NCI-H345 (cell line): ENCODE data around the gene S1PR3.

ENCODE experiments used
- DNase-seq: peaks from one replicate; lab custom pipeline; 2025; lab: John Stamatoyannopoulos, UW

S1PR3 gene

DNA sequence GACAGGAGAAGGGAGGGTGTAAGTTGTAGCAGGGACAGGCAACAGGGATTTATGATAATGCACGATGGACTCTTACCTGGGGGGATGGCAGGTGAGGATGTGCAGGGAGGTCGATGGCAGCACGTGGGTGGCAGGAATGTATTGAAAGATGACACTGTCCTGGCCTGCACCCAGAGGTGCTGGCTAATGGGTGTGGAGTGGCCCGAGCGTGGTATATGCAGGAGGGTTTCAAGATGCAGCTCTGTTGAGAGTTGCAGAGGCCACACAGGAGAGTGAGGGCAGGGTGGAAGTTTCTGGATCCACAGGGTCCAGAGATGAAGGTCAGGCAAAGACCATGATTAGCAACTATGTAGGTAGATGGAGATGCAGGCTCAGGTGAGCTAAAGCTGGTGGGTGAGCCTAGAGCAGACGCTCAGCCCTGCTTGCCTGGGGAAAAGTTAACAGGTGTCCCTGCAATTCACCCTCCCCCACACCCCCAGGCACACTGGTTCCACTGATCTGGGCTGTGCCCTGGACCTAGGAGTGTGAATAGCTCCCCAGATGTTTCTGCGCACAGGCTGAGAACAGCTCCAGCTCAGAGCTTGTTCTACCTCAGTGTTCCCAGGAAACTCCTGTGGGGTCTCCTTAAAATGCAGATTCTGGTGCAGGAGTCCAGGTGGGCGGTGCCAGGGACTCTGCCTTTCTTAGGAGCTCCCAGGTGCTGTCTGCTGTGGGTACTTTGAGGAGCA is 21.5 kb upstream of the S1PR3 start:
- no peak for DNase-seq

DNA sequence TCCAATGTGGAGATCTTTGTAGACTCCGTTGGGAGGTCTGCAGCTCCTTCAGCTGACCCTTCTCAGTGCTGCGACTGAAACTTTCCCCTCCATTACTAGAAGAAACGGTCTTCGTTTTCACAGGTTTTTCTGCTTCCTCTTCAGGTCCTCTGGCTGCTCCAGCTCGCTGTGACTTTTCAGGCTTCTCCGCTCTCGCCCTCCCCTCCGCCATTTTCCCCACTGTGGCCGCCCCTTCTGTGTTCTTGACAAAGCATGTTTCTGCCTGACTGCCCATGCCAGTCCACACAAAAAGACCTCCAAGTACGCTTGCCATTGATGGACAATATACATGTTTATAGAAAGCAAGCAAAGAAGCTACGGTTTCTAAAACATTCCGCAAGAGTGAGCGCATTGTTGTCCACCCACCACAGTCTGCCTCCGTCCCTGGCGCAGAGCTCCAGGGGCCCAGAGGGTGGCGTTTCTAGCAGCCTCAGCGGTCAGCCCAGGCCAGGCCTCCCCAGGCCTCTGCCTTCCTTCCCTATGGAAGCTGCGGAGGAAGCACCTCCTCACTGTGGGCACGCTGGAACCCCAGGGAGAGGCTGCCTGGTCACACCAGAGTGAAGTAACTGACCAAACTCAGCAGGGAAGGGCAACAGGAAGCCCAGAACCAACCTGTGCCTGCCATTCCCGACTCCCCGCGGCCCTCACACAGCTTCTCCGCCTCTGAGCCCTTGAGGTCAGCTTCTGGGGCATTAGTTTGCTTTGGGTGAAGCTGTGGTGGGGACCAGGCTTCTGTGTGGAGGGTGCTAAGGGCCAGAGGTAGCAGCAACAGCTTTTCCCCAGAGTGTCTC is 19.9 kb upstream of the S1PR3 start:
- DNase-seq: no peak

DNA sequence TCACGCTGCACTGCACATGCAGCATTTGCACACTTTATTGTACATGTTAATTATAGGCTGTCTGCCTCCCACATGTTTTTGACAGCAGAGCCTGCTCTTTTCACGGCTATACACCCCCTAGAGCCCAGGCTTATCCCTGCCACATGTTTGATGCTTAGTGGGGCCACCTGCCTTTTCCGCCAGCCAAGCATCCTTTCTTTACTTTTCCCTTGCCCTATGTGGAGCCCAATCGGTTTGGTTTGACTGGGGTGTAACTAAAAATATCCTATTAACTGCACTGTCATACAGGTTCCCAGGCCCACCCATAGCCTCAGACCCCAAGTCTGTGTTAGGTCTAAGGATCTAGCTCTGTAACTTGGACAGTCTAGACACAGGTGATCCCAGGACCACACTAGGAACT is 18.9 kb upstream of the S1PR3 start:
- DNase-seq: no peak

DNA sequence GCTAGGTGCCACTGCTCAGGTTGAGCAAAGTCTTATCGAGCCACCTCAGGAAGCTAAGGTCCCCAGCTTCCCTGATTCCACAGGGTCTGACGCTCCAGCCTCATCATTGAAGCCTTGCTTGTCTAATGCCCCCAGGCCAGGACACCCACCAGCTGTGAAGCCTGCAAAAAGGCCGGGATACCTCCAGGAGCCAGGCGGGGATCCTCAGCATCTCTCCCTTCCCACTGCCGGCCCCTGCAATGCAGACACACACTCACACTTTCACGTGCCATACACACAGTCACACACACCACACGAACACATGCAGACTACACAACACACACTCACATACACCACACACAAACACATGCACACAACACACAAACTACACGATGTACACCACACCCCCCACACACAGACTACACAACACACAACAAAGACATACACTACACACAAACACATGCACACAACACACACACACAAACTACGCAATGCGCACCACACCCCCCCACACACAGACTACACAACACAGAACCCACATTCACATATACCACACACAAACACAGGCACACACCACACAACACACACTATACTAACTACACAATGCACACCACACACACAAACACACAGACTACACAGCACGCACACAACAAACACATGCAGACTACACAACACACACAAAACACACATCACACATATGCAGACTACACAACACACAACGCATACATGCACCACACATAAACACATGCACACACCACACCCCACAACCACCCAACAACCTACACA is 17.8 kb upstream of the S1PR3 start:
- no peak for DNase-seq

DNA sequence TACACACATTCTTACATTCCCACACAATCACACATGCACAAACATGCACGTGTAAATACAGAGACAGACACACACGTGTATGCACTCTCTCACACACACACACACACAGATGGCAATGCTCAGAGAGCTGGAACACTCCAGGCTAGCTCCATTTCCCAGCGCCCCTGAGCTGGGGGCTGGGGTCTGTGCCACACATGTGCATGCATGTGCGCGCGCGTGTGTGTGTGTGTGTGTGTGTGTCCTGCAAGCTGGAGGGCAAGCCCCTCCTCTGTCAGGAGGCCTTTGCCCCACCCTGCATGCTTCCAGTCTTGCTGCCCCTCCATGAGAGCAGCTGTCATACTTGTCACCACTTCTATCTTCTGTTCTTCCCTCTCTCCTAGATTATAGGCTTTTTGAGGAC is 16.6 kb upstream of the S1PR3 start:
- no peak for DNase-seq

DNA sequence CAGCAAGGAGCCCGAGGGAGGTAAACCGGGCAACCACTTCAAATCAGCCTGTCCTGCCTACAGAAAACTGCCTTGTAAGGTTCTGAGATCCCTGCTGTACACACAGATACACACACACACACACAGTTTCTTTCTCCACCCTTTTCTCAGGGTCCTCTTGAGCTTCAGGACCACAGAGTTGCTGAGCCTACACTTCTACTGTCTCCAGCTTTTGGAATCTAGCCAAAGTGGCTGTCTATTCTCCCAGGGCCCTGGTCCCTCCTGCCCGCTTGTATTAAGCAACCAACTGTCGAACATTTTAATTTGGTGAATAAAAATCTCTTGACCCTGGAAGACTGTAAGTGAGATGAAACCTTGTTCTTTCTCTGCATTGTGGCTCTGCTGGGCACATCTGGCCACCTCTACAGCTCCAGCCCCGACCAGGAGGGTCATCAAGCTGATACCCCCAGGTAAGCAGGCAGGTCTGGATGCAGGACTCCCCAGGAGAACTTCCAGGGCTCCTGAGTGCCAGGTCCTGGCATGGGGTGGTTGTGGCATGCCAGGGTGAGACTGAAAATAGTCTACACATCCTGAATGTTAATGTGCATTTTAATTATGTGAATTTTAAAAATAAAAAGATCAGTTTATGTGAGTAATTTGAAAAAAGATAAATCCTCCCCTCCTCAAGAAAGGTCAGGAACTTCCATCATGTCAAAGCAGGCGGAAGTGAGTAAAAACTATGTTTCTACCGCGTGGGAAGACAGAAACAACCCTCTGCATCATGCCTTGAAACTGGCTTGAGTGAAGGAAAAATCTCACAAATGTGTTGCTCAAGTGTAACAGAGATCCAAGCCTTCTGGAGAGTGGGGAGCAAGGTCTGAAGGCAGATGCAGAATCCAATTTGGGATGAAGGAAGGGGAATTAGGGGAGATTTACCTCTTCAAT is 15.0 kb upstream of the S1PR3 start:
- DNase-seq: no peak

DNA sequence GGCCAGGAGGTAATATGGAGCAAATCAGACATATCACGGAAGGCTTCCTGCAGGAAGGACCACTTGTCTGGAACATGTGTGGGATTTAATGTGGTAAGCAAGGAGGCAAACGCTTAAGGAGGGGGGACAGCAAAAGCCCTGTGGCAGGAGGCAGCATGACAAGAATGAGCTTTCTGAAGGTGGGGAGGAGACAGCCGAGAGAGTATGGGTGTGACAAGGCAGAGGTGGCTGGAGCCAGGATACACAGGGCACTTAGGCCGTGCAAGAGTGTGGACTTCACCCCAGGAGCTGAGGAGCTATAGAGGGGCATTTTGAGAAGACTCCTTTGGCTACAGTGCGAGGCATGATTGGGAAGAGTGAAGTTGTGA is 14.4 kb upstream of the S1PR3 start:
- DNase-seq: no peak

DNA sequence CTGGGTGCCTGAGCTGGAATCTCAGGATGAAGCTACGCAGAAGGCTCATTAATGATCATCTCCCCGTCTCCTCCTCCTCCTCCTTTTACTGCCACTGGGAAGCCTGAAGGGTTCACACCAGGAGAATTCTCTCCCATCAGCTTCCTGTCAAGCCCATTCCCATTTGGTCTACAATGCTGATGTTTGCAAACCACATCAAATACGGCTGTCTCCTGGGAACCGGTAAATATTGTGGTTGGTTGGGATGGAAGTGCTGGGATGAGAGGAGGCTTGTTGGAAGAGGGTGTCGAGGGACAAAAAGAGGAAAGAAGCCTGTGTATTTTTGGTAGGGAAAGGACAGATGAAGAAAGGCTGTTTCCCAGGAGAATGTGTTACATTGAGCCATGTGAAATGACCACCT is 13.2 kb upstream of the S1PR3 start:
- no peak for DNase-seq

DNA sequence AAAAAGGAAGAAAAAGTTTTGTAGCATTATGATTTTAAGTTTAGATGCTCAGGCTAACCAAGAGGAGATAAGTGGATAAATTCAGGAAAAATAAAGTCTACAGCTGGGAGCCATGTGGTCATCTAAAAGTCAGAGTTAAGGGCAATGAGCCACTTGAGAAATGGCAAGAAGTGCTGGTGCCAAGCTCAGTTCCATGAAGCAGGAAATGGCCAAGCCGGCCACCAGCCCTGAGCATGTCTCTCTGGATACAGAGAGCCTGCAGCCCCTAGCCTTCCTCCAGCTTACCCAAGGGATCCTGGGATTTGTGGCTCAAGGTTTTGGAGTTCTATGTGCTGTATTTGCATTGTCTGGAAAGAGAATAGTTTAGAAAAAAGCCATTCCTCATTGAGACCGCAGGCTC is 12.2 kb upstream of the S1PR3 start:
- DNase-seq: no peak

DNA sequence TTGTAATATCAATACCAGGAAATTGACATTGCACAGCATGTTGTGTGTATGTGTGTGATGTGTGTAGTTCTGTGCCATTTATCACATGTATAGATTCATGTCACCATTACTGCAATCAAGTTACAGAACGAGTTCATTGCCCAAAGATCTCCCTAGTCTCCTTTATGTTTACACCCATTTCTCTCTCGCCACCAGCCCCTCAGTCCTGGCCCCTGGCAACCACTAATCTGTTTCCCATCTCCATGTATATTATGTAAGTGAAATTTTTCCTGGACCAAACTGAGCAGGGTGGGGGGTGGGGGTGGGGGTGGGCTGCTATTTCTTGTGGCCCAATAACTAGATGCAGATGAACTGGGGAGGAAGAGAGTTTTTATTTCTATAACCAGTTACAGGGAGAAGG is 11.5 kb upstream of the S1PR3 start:
- no peak for DNase-seq

DNA sequence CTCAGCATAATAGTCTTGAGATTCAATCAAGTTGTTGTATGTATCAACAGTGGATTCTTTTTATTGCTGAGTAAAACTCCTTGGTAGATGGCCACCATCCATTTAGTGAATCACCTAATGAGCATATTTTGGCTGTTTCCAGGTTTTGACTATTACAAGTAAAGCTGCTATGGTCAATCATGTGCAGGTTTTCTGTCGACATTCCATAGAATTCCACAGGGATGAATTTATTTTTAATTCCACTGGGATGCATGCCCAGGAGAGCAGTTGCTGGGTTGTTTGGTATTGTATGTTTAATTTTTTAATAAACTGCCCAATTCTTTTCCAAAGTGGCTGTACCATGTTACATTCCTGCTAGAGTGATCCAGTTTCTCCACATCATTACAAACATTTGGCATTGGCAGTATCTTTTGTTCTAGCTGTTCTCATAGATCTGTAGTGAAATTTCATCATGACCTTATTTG is 10.5 kb upstream of the S1PR3 start:
- no peak for DNase-seq

DNA sequence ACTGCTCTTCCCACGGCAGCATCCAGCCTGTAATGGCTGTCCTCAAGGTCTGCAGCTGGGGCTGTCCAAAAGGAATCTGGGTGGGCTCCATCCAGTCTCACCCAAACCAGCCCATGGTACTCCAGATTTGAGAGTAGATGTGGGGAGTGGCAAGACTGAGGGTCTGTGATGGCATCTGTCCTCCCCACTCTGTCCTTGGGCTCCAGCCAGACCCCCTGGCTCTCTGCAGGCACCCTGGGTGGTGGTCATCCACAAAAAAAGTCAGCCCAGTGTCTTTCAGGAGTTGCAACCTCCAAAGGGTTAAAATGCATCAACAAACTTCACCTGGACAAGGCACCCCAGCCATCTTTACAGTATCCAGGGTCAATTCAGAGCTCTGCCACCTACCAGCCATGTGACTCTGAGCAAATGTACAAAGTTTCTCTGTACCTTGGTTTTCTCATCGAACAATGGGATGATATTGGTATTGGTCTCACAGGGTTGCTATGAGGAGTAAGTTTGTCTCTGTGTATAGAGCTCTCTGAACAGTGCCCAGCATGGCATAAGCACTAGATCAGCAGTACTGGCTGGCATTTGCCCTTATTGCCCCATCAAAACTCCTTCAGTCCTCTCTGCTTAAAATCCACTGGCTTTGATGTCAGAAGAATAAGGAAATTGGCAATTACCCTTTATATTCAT is 7.3 kb upstream of the S1PR3 start:
- DNase-seq: no peak

DNA sequence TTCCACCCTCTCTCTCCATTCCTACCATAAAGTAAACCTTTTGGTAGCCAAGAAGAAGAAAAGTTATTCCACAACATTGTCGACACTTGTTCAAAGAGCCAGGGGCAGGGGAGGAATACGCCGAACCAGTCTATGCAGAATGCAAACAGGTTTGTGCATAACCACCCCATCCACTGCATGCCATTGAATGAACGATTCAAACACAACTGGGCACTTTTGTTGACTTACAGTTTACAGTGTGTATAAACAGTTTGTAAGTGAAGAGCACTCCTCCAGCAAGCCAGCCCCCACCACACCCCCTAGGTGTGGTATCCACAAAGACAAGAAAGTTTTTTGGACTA is 6.8 kb upstream of the S1PR3 start:
- DNase-seq: no peak

DNA sequence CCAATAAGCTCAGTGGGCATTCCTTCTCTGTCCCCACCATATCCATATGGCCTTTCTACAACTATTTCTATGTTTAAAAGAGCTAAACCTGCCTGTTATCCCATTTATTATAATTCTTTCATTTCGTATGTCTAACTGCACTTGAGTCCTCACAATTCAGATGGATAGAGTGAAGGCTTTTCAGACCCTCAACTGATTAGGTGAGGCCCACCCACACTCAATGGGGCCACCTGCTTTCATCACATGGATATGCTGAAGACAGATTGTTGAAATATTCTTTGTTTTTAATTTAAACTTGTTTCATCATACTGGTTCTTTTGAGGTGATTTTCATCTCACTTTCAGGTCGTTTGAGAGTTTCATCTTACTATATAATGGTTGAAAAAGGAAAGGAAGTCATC is 5.7 kb upstream of the S1PR3 start:
- DNase-seq: no peak

DNA sequence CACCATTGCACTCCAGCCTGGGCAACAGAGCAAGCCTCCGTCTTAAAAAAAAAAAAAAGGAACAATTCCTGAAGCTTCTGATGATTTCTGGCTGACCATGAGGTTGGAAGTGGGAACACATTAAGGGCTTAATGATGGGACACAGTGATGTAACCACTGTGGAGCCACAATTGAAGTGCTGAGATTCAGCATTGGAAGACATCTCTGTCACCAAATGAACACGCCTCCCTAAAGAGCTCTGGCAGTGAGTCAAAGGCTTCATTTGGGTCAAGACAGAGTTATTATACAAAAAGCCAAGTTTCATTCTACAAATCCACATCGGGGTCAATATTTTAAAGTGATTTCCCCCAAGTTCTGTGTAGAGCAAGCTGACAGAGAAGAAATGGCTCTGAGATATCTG is 4.5 kb upstream of the S1PR3 start:
- DNase-seq: no peak

DNA sequence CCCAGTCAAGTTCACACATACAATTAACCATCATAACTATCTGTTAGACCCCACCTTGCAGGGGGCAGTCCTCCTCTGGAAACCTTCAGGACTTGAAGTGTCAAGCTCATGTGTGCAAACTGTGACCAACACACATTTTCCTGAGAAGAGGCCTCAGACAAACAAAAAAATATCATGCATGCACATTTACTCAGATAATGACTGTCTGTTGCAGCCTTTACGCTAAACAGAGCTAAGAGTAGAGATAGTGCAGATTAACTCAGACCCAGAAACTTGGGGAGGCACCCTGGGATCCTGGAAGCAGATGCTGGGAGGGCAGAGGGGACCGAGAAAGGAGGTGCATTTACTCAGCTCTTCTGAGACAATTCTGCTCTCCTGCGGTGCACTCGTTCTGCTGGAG is 3.6 kb upstream of the S1PR3 start:
- DNase-seq: no peak

DNA sequence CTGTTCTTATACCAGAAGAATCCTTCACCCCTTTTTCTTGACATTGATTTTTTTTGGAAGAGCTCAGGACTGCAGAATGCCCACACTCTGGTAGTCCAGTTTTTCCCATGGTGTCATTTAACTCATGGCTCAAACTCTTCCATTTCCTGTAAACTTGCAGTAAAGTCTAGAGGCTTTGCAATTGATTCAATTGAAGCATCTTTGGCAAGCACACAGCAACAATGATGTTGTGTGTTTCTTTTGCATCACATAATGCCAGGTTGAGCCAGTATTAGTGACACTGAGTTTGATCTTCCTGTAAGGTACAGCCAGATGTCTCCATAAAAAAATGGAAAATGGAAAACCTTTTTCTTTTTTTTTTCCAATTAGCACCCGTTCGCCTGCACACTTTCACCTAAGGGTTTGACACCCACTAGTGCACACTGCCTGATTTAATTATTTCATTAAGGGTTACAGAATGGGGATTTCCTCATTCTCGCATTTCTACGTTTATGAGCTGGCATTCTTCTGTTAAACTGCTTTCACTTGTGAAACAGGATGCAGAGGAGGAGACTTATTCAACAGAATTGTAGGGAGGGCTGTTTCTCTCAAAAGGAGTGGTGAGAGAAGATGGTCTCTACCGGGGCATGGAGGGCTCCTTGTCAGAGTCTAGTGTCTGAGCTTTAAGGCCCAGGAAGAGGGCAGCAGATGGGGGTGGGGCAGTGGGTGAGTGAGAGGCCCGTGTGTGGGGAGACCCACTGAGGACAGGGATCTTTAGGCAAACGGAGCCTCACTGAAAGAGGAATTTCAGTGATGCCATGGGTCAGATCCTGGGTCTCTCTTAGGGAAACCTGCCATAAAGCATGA is 2.2 kb upstream of the S1PR3 start:
- DNase-seq: no peak

DNA sequence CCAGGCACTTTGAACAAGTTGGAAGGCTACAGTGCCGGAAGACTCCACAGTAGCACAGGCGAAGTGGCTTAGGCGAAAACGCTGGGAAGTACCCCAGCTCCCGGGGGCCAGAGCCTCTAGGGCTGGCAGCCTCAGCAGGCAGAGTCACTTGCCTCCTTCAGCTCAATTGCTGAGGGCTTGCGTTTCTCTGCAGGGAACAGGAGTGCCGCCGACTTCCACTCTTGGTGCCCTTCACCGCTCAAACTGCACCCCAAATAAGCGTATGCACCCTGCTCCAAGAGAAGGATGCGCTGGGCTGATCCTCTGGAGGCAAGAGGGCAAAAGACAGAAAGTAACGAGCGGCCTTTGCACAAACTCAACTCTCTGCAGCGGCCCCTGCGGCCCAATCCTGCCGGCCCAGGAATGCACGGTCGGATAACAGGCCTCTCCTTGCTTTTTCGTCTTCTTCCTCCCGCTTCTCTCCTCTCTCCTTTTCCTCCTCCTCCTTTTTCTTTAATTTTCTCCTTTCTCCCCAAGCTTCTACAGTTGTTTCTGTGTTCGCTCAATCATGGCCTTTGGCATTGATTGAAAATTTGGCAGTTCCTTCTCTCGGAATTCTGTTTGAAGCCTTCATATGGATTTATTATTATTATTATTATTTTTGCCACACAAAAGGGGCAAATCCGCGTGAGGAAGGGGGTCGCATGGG is 1.1 kb upstream of the S1PR3 start:
- DNase-seq: no peak

DNA sequence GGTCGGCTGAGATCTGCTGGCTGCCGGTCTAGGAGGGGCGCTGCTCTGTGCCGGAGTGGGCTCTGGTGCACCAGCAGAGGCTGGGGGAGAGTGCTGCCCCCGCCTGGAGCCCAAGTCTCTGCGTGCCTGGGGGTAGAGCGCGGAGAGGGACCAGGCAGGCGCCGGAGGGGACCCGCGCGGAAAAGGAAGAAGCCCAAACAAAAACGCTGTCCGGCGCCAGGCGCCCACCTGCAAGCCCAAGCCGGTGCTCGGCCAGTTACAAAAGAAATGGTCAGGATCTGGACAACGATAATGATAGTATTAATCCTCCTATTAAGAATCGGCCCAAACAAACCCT is 571 bp upstream of the S1PR3 start:
- DNase-seq: no peak

DNA sequence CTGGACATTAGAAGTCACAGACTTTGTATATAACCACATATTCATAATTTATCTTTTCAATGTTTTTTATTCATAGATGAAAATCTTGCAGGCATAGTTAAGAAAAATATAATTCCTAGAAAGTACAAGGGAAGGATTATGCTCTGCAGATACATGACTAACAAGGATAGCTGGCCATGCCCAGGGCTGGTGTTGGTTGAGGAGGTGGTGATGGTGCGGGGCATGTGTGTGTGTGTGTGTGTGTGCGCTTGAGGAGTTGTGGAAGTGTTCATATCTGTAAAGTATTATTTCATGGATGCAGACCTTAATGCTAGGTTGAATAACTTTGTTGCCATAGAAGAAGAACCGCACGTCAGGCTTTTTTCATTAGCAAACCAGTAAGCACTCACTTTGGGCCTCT is 1.3 kb downstream of the S1PR3 start:
- DNase-seq: no peak
